Central memory CD4-positive, alpha-beta T cell (primary cell): ENCODE data around the gene DCUN1D3.
A peak's percentile ranks its signal among the peaks of the same experiment; 100 is the strongest.

ENCODE experiments used
- DNase-seq: peaks from one replicate; pipeline ENCODE4 v3.0.0; 2022

The DCUN1D3 gene

GRCh38 chr16:20918486-20919239 lies 18.5 kb upstream of the DCUN1D3 start:
- no peak for DNase-seq

- no peak for DNase-seq
Observed at GRCh38 chr16:20916942-20917341, 16.8 kb upstream of the DCUN1D3 start.

GRCh38 chr16:20916289-20916688 lies 16.1 kb upstream of the DCUN1D3 start:
- DNase-seq: no peak

- DNase-seq: no peak
Observed at GRCh38 chr16:20911361-20911760, 11.2 kb upstream of the DCUN1D3 start.

- no peak for DNase-seq
Observed at GRCh38 chr16:20910781-20911321, 10.7 kb upstream of the DCUN1D3 start.

GRCh38 chr16:20906341-20907255 lies 6.4 kb upstream of the DCUN1D3 start:
- no peak for DNase-seq

- no peak for DNase-seq
Observed at GRCh38 chr16:20905576-20905975, 5.4 kb upstream of the DCUN1D3 start.

- DNase-seq: peak; percentile 47
Observed at GRCh38 chr16:20904507-20905081, 4.4 kb upstream of the DCUN1D3 start.

- no peak for DNase-seq
Observed at GRCh38 chr16:20903899-20904506, 3.8 kb upstream of the DCUN1D3 start.

GRCh38 chr16:20903116-20903898 lies 3.1 kb upstream of the DCUN1D3 start:
- DNase-seq: no peak

- no peak for DNase-seq
Observed at GRCh38 chr16:20902426-20902825, 2.3 kb upstream of the DCUN1D3 start.

GRCh38 chr16:20901436-20902112 lies 1.4 kb upstream of the DCUN1D3 start:
- DNase-seq: no peak

GRCh38 chr16:20901068-20901435 lies 894 bp upstream of the DCUN1D3 start:
- peak; percentile 22 for DNase-seq

GRCh38 chr16:20899477-20900298 lies 470 bp downstream of the DCUN1D3 start:
- DNase-seq: no peak

- DNase-seq: no peak
Observed at GRCh38 chr16:20899071-20899470, 1.1 kb downstream of the DCUN1D3 start.

GRCh38 chr16:20897922-20898321 lies 2.2 kb downstream of the DCUN1D3 start:
- no peak for DNase-seq

GRCh38 chr16:20897253-20897897 lies 2.8 kb downstream of the DCUN1D3 start:
- no peak for DNase-seq

GRCh38 chr16:20894388-20894787 lies 5.8 kb downstream of the DCUN1D3 start:
- DNase-seq: no peak

- no peak for DNase-seq
Observed at GRCh38 chr16:20889625-20890275, 10.4 kb downstream of the DCUN1D3 start.
